Retinal pigment epithelial cell (primary cell): ENCODE data around the gene HOXA5.
A peak's percentile ranks its signal among the peaks of the same experiment; 100 is the strongest.

ENCODE experiments used
- DNase-seq: peaks from one replicate; pipeline ENCODE4 v3.0.0-alpha.2; 2010; ENCODE audit warnings: low read depth
- H3K4me3 ChIP-seq: 2 replicates; pipeline ENCODE4 v1.5.1; 2011; ENCODE audit warnings: mild to moderate bottlenecking, low read length, control low read depth, moderate library complexity
- CTCF ChIP-seq: conservative IDR thresholded peaks from 2 replicates; pipeline ENCODE4 v1.5.1; 2011; ENCODE audit warnings: low read depth, low read length, control low read depth, inconsistent platforms

The HOXA5 gene

GRCh38 chr7:27146491-27147198 is 3.2 kb upstream of the HOXA5 start:
- H3K4me3 ChIP-seq = no peak overlapping the region
- no peak for TF ChIP-seq CTCF
- no peak for DNase-seq

GRCh38 chr7:27145914-27146412 is 2.5 kb upstream of the HOXA5 start:
- no peak overlapping the region for H3K4me3 ChIP-seq
- TF ChIP-seq CTCF = no peak
- DNase-seq = no peak

GRCh38 chr7:27145165-27145913 is 1.9 kb upstream of the HOXA5 start:
- no peak for TF ChIP-seq CTCF
- no peak overlapping the region for H3K4me3 ChIP-seq
- no peak for DNase-seq

GRCh38 chr7:27144781-27145164 is 1.3 kb upstream of the HOXA5 start:
- no peak overlapping the region for H3K4me3 ChIP-seq
- TF ChIP-seq CTCF = no peak
- DNase-seq = no peak

- H3K4me3 ChIP-seq = no peak overlapping the region
Measured at GRCh38 chr7:27143950-27144780, 684 bp upstream of the HOXA5 start.

GRCh38 chr7:27142580-27143022 is 880 bp downstream of the HOXA5 start:
- no peak for DNase-seq
- H3K4me3 ChIP-seq = no peak overlapping the region
- TF ChIP-seq CTCF = no peak

More at GRCh38 chr7:27143950-27144780, 684 bp upstream of the HOXA5 start:
- peak; percentile 44 for TF ChIP-seq CTCF
- DNase-seq = no peak
